SK-MEL-5 (cell line): ENCODE results near the gene SEMA5B. TPM values are rescaled to one million over a fixed set of nuclear protein-coding genes. Genes with fewer than 3 reads are reported as not detected.
A peak's percentile ranks its signal among the peaks of the same experiment; 100 is the strongest.

Experiments
- DNase-seq: peaks from one replicate; pipeline ENCODE4 v3.0.0-alpha.2; 2016; ENCODE audit warnings: low read depth, low spot score
- in situ Hi-C: cut with HindIII; loops from 2 replicates; pipeline ENCODE4 v1.10.0; 2016; ENCODE audit warnings: low sequenced_read_pairs, high pct_unique_total_duplicates, low pct_unique_long_range_greater_than_20kb
- total RNA-seq: library from RNA; depleted of rRNA; stranded (reverse); fragments of >200 nt; shearing (Covaris generic); gene quantifications from 2 replicates; pipeline ENCODE4 v1.2.3, GENCODE V29; 2014

The SEMA5B gene
- total RNA-seq, 1 experiment from 2014 or later: not detected

DNA sequence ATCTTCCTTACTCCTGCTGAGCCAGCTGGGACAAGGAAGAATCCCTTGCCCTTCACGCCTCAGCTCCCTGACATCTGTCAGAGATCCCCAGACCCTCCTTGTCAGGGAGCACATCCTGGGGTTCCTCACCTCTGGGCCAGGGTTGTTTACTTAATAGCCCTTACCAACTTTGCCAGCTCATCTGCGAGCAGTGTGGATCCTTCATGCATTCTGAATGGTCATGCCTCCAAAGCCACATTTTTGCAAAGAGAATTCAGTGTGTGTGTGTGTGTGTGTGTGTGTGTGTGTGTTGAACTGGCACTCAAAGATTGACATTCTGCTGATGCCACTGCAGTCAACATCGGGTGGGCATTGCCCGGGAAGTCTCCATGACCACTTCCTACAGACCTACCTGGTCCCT, 120.1 kb downstream of the SEMA5B start:
- in situ Hi-C loops: no loop called here
- no peak for DNase-seq

GRCh38 chr3:122903171-122903570, 124.4 kb downstream of the SEMA5B start:
- no peak for DNase-seq
- in situ Hi-C loops: no loop called here

- in situ Hi-C loops: no loop called here
- peak; percentile 36 for DNase-seq
These were observed 125.2 kb downstream of the SEMA5B start for GRCh38 chr3:122902326-122902725.

- no peak for DNase-seq
- in situ Hi-C loops: no loop called here
These were observed 129.3 kb downstream of the SEMA5B start for GRCh38 chr3:122898298-122898697.

- in situ Hi-C loops: no loop called here
- peak; percentile 64 for DNase-seq
These were observed 133.6 kb downstream of the SEMA5B start for GRCh38 chr3:122893754-122894668.

DNA sequence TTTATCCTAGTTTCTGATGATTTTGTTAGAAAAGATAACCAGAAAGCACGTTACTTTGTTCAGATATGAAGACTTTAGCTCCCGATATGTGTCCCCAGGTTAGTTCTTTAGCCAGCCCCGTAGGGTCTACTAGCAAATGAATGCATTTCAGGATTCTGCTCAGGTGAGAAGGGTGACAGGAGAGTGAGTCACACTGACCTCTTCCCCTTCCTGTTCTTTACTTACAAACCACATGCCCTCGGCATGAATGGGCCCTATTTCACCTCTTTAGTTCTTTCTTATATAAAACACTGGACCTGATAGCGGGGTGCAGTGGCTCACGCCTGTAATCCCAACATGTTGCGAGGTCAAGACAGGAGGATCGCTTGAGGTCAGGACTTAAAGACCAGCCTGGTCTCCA, 134.3 kb downstream of the SEMA5B start:
- no peak for DNase-seq

DNA sequence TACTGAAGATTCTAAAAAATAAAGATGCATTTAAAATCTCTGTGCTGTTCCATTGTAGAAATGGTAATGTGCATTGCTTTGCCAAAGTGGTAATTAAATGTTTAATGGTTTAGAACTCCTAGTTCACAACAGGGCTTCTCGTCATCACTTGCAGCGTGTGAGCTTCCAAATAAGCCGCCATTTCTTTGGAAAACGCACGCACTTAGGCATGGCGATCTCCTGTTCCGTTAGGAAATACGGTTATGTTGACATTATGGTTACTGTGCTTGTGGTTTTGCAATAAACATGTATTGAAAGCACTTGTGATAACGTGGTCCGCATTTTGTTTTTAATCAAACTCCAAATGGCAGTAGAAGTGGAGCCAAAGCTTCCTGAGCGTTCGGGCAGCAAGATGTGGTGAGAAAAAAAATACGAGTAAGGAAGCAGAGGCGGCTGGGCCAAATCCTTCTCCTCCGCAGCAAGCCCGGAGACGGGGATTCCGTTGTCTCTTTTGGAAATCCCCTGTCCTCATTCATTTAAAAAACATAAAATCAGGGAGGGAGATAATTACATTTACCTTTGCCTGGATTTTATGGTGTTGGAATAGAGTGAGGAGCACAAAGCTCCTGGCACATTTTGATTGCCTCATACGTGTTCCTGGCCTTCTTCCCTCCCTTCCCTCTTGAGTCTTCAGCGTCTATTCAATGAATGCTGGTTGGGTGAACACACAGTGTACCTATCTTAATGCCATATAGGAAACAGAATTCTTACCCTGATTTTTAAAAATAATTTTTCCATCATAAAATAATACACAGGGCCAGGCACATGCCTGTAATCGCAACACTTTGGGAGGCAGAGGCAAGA, 135.2 kb downstream of the SEMA5B start:
- no peak for DNase-seq
- in situ Hi-C loops: no loop called here

More for the DNA sequence above, 134.3 kb downstream of the SEMA5B start:
- in situ Hi-C loops: no loop called here

- DNase-seq: no peak
- in situ Hi-C loops: no loop called here
These were observed 136.8 kb downstream of the SEMA5B start for GRCh38 chr3:122890720-122891220.

DNA sequence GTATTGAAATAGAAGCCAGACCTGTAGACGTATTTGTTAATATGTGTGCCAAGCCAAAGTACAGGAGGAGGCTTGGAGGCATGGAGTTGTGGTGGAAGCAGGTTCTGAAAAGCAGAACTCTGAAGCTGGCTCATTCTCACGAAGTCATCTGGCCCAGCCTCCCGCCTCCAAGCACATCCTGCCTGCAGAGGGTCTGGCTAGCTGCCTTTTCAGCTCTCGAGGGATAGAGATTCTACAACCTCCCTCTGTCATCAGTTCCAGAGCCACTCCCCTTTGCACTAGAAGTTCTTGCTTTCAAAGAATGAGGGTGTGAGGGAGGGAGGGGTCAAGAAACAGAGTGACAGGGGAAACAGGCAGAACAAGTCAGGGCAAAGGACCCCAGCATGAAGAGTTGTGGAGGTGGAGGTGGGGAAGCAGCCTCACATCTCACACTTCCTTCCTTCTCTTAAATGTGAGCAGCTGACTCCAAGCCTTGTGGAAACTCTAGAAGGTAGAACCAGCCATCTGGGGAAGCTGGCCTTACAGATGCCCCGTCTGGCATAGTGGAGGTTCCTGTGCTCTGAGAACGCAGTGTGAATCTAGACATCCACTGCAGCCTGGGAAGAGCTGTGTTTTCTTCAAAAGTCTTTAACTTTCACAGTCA, 137.4 kb downstream of the SEMA5B start:
- in situ Hi-C loops: no loop called here
- peak; percentile 39 for DNase-seq

DNA sequence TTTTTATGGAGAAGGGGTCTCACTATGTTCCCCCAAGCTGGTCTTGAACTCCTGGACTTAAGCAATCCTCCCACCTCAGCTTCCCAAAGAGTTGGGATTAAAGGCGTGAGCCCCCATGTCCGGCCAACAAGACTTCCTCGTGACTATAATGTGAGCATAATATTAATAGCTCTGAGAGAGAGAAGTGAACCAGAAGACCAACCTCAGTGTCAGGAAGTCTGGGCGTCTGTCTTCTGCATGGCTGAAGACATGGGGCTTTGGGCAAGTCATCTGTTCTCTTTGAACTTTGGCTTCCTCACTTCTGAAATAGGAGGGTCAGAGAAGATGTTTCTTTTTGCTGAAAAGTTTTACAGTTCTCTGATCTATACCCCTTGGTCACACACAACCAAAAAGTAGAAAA, 140.6 kb downstream of the SEMA5B start:
- no peak for DNase-seq
- in situ Hi-C loops: no loop called here

DNA sequence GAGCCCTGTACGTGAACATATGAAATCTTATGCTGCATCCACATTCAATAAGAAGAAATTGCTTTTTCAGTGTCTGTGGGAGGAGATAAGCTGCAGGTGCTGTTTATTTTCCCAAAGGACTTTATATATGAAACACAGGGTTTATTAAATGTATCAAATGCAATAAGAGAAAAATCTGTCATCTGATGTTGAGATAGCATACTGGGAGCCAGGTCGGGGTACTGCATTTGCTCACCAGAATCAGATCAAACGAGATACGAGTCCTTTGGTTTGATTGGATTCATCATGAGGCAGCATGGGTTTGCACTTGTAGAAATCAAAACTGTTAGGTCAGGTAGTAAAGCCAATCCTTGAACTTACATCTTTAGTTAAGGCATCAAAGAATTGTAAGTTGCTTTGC, 141.3 kb downstream of the SEMA5B start:
- in situ Hi-C loops: no loop called here
- no peak for DNase-seq

- in situ Hi-C loops: no loop called here
- no peak for DNase-seq
These were observed 145.1 kb downstream of the SEMA5B start for GRCh38 chr3:122882361-122882947.

GRCh38 chr3:122880624-122881023, 146.9 kb downstream of the SEMA5B start:
- in situ Hi-C loops: no loop called here
- DNase-seq: no peak

- DNase-seq: no peak
- in situ Hi-C loops: no loop called here
These were observed 147.4 kb downstream of the SEMA5B start for GRCh38 chr3:122880173-122880572.

- DNase-seq: no peak
- in situ Hi-C loops: no loop called here
These were observed 151.9 kb downstream of the SEMA5B start for GRCh38 chr3:122875547-122876127.

- in situ Hi-C loops: no loop called here
- no peak for DNase-seq
These were observed 153.6 kb downstream of the SEMA5B start for GRCh38 chr3:122873741-122874515.

DNA sequence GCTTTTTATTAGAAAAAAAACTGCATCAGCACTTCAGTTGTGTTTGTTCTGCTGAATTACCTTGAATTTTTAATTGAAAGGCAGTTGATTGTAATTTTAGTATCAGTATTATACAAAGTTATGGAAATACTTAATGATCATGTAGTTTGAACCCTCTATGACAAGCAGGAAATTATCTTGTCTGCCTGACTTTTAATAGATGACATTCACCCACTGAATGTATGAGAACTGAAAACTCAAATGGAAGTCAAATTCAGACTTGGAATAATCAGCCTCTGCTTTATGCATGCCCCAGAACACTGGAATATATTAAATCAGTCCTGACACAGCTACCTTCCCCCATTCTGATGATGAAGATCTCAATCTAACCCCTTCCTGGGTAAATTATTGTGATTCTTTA, 159.2 kb downstream of the SEMA5B start:
- in situ Hi-C loops: no loop called here
- no peak for DNase-seq
